Fibroblast of lung (primary cell): ENCODE data around the gene MRPL9.

Experiments used
- CTCF ChIP-seq, 2 donors: IDR thresholded peaks in 1 of 2; conservative IDR thresholded peaks in 1 of 2; 1 replicate in 1 of 2; 2 replicates in 1 of 2; pipeline ENCODE4 v1.5.1; 2011 to 2012; ENCODE audit warnings: low read length in 2 of 2, control low read depth in 1 of 2, inconsistent platforms in 1 of 2, low read depth in 1 of 2, mild to moderate bottlenecking in 1 of 2
- EZH2 ChIP-seq: IDR thresholded peaks from 2 replicates; pipeline ENCODE4 v1.5.1; 2012; ENCODE audit warnings: low read length, control low read depth, mild to moderate bottlenecking; ENCODE audit errors: missing control alignments

- TF ChIP-seq CTCF (conservative IDR thresholded peaks at IDR 0.05 in 1 of 2, IDR thresholded peaks at IDR 0.05 in 1 of 2; ENCODE audit: low read depth in 1 of 2, low read length in 2 of 2) (no peak), EZH2 (no peak)
Observed at GRCh38 chr1:151773702-151774101, 10.4 kb upstream of the MRPL9 start.
